ENCODE measurements around the gene ANKLE1.

Gene ANKLE1

GRCh38 chr19:17327068-17327653, 45.5 kb downstream of the ANKLE1 start:
- DNase-seq: no peak

- DNase-seq: no peak
Measured at GRCh38 chr19:17327654-17328516, 46.2 kb downstream of the ANKLE1 start.

GRCh38 chr19:17328517-17329365, 47.0 kb downstream of the ANKLE1 start:
- DNase-seq: no peak

- no peak for DNase-seq
Measured at GRCh38 chr19:17329366-17330261, 47.9 kb downstream of the ANKLE1 start.

GRCh38 chr19:17330262-17331044, 48.8 kb downstream of the ANKLE1 start:
- no peak for DNase-seq

- DNase-seq: no peak
Measured at GRCh38 chr19:17331045-17331558, 49.4 kb downstream of the ANKLE1 start.

- DNase-seq: no peak
Measured at GRCh38 chr19:17332360-17332676, 50.6 kb downstream of the ANKLE1 start.

GRCh38 chr19:17332677-17333581, 51.2 kb downstream of the ANKLE1 start:
- peak; percentile 36 for DNase-seq

- DNase-seq: peak; percentile 86
Measured at GRCh38 chr19:17333611-17334413, 52.1 kb downstream of the ANKLE1 start.

GRCh38 chr19:17334414-17335409, 53.0 kb downstream of the ANKLE1 start, which contains the start of gene ANO8:
Gene ANO8, minus strand, starts transcription at chr19:17334855. Its CDS starts 185 bp downstream, at chr19:17334670.
- peak; percentile 99 for DNase-seq

GRCh38 chr19:17335575-17335974, 53.9 kb downstream of the ANKLE1 start:
- DNase-seq: no peak

Measured in fibroblast of skin of abdomen (primary cell).